Measurements from ENCODE around the gene SNIP1.

GRCh38 chr1:37553598-37553926 is 531 bp downstream of the SNIP1 start:
- TF ChIP-seq, protein P1, sequence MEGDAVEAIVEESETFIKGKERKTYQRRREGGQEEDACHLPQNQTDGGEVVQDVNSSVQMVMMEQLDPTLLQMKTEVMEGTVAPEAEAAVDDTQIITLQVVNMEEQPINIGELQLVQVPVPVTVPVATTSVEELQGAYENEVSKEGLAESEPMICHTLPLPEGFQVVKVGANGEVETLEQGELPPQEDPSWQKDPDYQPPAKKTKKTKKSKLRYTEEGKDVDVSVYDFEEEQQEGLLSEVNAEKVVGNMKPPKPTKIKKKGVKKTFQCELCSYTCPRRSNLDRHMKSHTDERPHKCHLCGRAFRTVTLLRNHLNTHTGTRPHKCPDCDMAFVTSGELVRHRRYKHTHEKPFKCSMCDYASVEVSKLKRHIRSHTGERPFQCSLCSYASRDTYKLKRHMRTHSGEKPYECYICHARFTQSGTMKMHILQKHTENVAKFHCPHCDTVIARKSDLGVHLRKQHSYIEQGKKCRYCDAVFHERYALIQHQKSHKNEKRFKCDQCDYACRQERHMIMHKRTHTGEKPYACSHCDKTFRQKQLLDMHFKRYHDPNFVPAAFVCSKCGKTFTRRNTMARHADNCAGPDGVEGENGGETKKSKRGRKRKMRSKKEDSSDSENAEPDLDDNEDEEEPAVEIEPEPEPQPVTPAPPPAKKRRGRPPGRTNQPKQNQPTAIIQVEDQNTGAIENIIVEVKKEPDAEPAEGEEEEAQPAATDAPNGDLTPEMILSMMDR (IDR thresholded peaks at IDR 0.05; ENCODE audit: low read depth, low read length): no peak
- no peak for TF ChIP-seq POLR2A (IDR thresholded peaks at IDR 0.05; ENCODE audit: extremely low read depth, insufficient read length)
